Mesenchymal stem cell (in vitro differentiated cells and primary cell): ENCODE data around the gene CTRB1.
"Not testable (repeated sequence)": the region's sequence is repeated elsewhere in the genome, so short reads cannot be mapped to it uniquely, and the experiment has no call there.

ENCODE experiments used
- DNase-seq: peaks from one replicate; pipeline ENCODE4 v3.0.0-alpha.2; 2013
- H2AFZ ChIP-seq: one replicate; pipeline ENCODE4 v1.6.1; 2013; ENCODE audit warnings: low read depth, mild to moderate bottlenecking, control low read depth, inconsistent platforms, low read length, moderate library complexity
- H2AK5ac ChIP-seq: 2 replicates; pipeline ENCODE4 v1.6.1; 2013; ENCODE audit warnings: low read length, moderate library complexity, mild to moderate bottlenecking, inconsistent platforms; ENCODE audit not compliant: severe bottlenecking
- H2BK120ac ChIP-seq: one replicate; pipeline ENCODE4 v1.6.1; 2013; ENCODE audit warnings: low read depth, mild to moderate bottlenecking, inconsistent platforms, low read length, moderate library complexity
- H2BK12ac ChIP-seq, 2 experiments: one replicate each; pipeline ENCODE4 v1.6.1; 2013; ENCODE audit warnings: inconsistent platforms in 2 of 2, low read length in 2 of 2, mild to moderate bottlenecking in 2 of 2, moderate library complexity in 2 of 2, control low read depth in 1 of 2
- H2BK15ac ChIP-seq: one replicate; pipeline ENCODE4 v1.6.1; 2013; ENCODE audit warnings: mild to moderate bottlenecking, low read depth, inconsistent platforms; ENCODE audit not compliant: poor library complexity, severe bottlenecking
- H2BK5ac ChIP-seq: 2 replicates; pipeline ENCODE4 v1.6.1; 2013; ENCODE audit warnings: low read depth, mild to moderate bottlenecking, low read length, control low read depth, inconsistent platforms; ENCODE audit not compliant: poor library complexity, severe bottlenecking
- H3K14ac ChIP-seq, 2 experiments: one replicate each; pipeline ENCODE4 v1.6.1; 2013; ENCODE audit warnings: inconsistent platforms in 2 of 2, low read length in 2 of 2, control low read depth in 1 of 2, mild to moderate bottlenecking in 1 of 2, moderate library complexity in 1 of 2
- H3K18ac ChIP-seq, 2 experiments: one replicate each; pipeline ENCODE4 v1.6.1; 2013; ENCODE audit warnings: inconsistent platforms in 2 of 2, low read length in 2 of 2, control low read depth in 1 of 2, low read depth in 1 of 2, mild to moderate bottlenecking in 1 of 2
- H3K23ac ChIP-seq, 2 experiments: one replicate each; pipeline ENCODE4 v1.6.1; 2013; ENCODE audit warnings: inconsistent platforms in 2 of 2, low read length in 2 of 2, mild to moderate bottlenecking in 2 of 2, moderate library complexity in 2 of 2, control low read depth in 1 of 2
- H3K27ac ChIP-seq: 2 replicates; pipeline ENCODE4 v1.5.1; 2013; ENCODE audit warnings: mild to moderate bottlenecking, moderate library complexity, low read length, control low read depth, inconsistent platforms; ENCODE audit not compliant: poor library complexity, severe bottlenecking
- H3K27me3 ChIP-seq, 2 experiments: 2 replicates each; pipeline versions ENCODE4 v1.6.1 to v1.7.0; 2013; ENCODE audit warnings: low read length in 2 of 2, mild to moderate bottlenecking in 2 of 2, moderate library complexity in 2 of 2, control low read depth in 1 of 2, inconsistent platforms in 1 of 2; ENCODE audit not compliant: control insufficient read depth in 1 of 2, insufficient read depth in 1 of 2
- H3K36me3 ChIP-seq, 2 experiments: 2 replicates each; pipeline versions ENCODE4 v1.6.1 to v1.7.0; 2013; ENCODE audit warnings: low read length in 2 of 2, control low read depth in 1 of 2, inconsistent platforms in 1 of 2, low read depth in 1 of 2, mild to moderate bottlenecking in 1 of 2; ENCODE audit not compliant: insufficient read depth in 2 of 2, control insufficient read depth in 1 of 2
- H3K4ac ChIP-seq, 2 experiments: one replicate each; pipeline ENCODE4 v1.6.1; 2013; ENCODE audit warnings: inconsistent platforms in 2 of 2, low read length in 2 of 2, mild to moderate bottlenecking in 2 of 2, moderate library complexity in 2 of 2, control low read depth in 1 of 2, low read depth in 1 of 2
- H3K4me1 ChIP-seq: 2 replicates; pipeline ENCODE4 v1.6.1; 2013; ENCODE audit warnings: low read depth, low read length, control low read depth; ENCODE audit not compliant: control insufficient read depth, insufficient read depth
- H3K4me2 ChIP-seq: 2 replicates; pipeline ENCODE4 v1.6.1; 2013; ENCODE audit warnings: low read length, mild to moderate bottlenecking, inconsistent platforms; ENCODE audit not compliant: poor library complexity, severe bottlenecking
- H3K4me3 ChIP-seq, 2 experiments: 2 replicates each; pipeline versions ENCODE4 v1.5.1 to v1.7.0; 2013; ENCODE audit warnings: low read length in 2 of 2, mild to moderate bottlenecking in 2 of 2, control low read depth in 1 of 2, low read depth in 1 of 2; ENCODE audit not compliant: insufficient read depth in 1 of 2
- H3K79me1 ChIP-seq: replicated peaks from 2 replicates; pipeline ENCODE4 v1.6.1; 2013; ENCODE audit warnings: mild to moderate bottlenecking, control low read depth, low read length, inconsistent platforms; ENCODE audit not compliant: poor library complexity, severe bottlenecking
- H3K9ac ChIP-seq: 2 replicates; pipeline ENCODE4 v1.7.0; 2013; ENCODE audit warnings: mild to moderate bottlenecking, low read length, moderate library complexity
- H3K9me3 ChIP-seq: 2 replicates; pipeline ENCODE4 v1.7.0; 2013; ENCODE audit warnings: mild to moderate bottlenecking, low read length; ENCODE audit not compliant: control insufficient read depth
- H4K8ac ChIP-seq: one replicate; pipeline ENCODE4 v1.6.1; 2013; ENCODE audit warnings: inconsistent platforms, mild to moderate bottlenecking, low read length, moderate library complexity
- H4K91ac ChIP-seq: one replicate; pipeline ENCODE4 v1.6.1; 2013; ENCODE audit warnings: mild to moderate bottlenecking, low read length, inconsistent platforms
- WGBS: methylation state at CpG from one replicate; pipeline ENCODE4 v1.1.7; 2013; ENCODE audit warnings: mixed read lengths; 5-methylcytosine and 5-hydroxymethylcytosine counted together

Gene CTRB1

GRCh38 chr16:75207831-75208230, 11.0 kb upstream of the CTRB1 start:
- Histone ChIP-seq H3K4me3 (no peak overlapping the region), H3K79me1 (no peaks in the 10 kb centered on the region), H3K4me1 (peaks cover 11% of the 10 kb centered on the region), H2AK5ac (no peak overlapping the region), H3K4me2 (no peak overlapping the region), H3K18ac (no peak overlapping the region), H2BK15ac (no peak overlapping the region), H3K27ac (no peak overlapping the region), H3K9me3 (no peaks in the 10 kb centered on the region), H3K9ac (no peak overlapping the region), H3K14ac (no peak overlapping the region), H3K4ac (no peak overlapping the region), H2AFZ (no peak overlapping the region), H2BK12ac (no peak overlapping the region), H2BK120ac (no peak overlapping the region), H3K23ac (no peak overlapping the region), H4K91ac (no peak overlapping the region), H3K36me3 (no peaks in the 10 kb centered on the region), H3K27me3 (peaks cover 0 to 14% of the 10 kb centered on the region in 2 experiments), H4K8ac (no peak overlapping the region), H2BK5ac (no peak overlapping the region)
- DNase-seq = no peak
- 88% methylated on average over 11 of the region's 11 CpGs for WGBS

GRCh38 chr16:75208242-75208825, 10.5 kb upstream of the CTRB1 start:
- no peaks in the 10 kb centered on the region for H3K79me1 ChIP-seq
- no peak overlapping the region for H2BK120ac ChIP-seq
- no peak overlapping the region for H3K18ac ChIP-seq
- H3K23ac ChIP-seq = no peak overlapping the region
- H4K91ac ChIP-seq = no peak overlapping the region
- no peak overlapping the region for H2BK5ac ChIP-seq
- H2BK15ac ChIP-seq = no peak overlapping the region
- no peak overlapping the region for H3K27ac ChIP-seq
- H3K4me2 ChIP-seq = no peak overlapping the region
- no peak overlapping the region for H3K9ac ChIP-seq
- no peak for DNase-seq
- H3K9me3 ChIP-seq = no peaks in the 10 kb centered on the region
- H3K4ac ChIP-seq = no peak overlapping the region
- no peak overlapping the region for H2AFZ ChIP-seq
- H4K8ac ChIP-seq = no peak overlapping the region
- H3K4me1 ChIP-seq = peaks cover 11% of the 10 kb centered on the region
- H2BK12ac ChIP-seq = no peak overlapping the region
- 93% methylated on average over 9 of the region's 13 CpGs for WGBS
- no peaks in the 10 kb centered on the region for H3K36me3 ChIP-seq
- no peak overlapping the region for H2AK5ac ChIP-seq
- no peak overlapping the region for H3K4me3 ChIP-seq
- H3K14ac ChIP-seq = no peak overlapping the region
- peaks cover 0 to 14% of the 10 kb centered on the region in 2 experiments for H3K27me3 ChIP-seq

- Histone ChIP-seq H3K27ac (no peak overlapping the region), H3K79me1 (no peaks in the 10 kb centered on the region), H4K91ac (no peak overlapping the region), H3K4me3 (no peak overlapping the region), H2BK12ac (no peak overlapping the region), H2AK5ac (no peak overlapping the region), H3K27me3 (peaks cover 0 to 14% of the 10 kb centered on the region in 2 experiments), H3K4me2 (no peak overlapping the region), H2AFZ (no peak overlapping the region), H3K4me1 (peaks cover 11% of the 10 kb centered on the region), H2BK120ac (no peak overlapping the region), H3K36me3 (no peaks in the 10 kb centered on the region), H2BK15ac (no peak overlapping the region), H3K23ac (no peak overlapping the region), H3K9ac (no peak overlapping the region), H3K4ac (no peak overlapping the region), H2BK5ac (no peak overlapping the region), H3K18ac (no peak overlapping the region), H3K14ac (no peak overlapping the region), H4K8ac (no peak overlapping the region), H3K9me3 (no peaks in the 10 kb centered on the region)
- 88% methylated on average over 26 of the region's 27 CpGs for WGBS
- DNase-seq = no peak
Observed at GRCh38 chr16:75208861-75209505, 9.8 kb upstream of the CTRB1 start.

- not testable (repeated sequence) for H2BK15ac ChIP-seq, H3K4ac ChIP-seq, H3K4me3 ChIP-seq, H3K27ac ChIP-seq, H3K4me2 ChIP-seq, H3K79me1 ChIP-seq, H2AK5ac ChIP-seq, H2BK120ac ChIP-seq, H2BK12ac ChIP-seq, DNase-seq, H4K91ac ChIP-seq, H3K9me3 ChIP-seq, H3K23ac ChIP-seq, H2AFZ ChIP-seq, H3K18ac ChIP-seq, H4K8ac ChIP-seq, H3K14ac ChIP-seq, H2BK5ac ChIP-seq, H3K9ac ChIP-seq, H3K36me3 ChIP-seq
- Histone ChIP-seq H3K4me1 (peaks cover 11% of the 10 kb centered on the region), H3K27me3 (peaks cover 0 to 14% of the 10 kb centered on the region in 2 experiments)
- 89% methylated on average over 7 of the region's 7 CpGs for WGBS
Observed at GRCh38 chr16:75209514-75209913, 9.3 kb upstream of the CTRB1 start.
